ENCODE data around the gene AGO4.
"Not testable (repeated sequence)": the region's sequence is repeated elsewhere in the genome, so short reads cannot be mapped to it uniquely, and the experiment has no call there.

The AGO4 gene

GRCh38 chr1:35809114-35810095 lies 1.6 kb downstream of the AGO4 start:
- H3K27ac ChIP-seq = peak overlapping the region; percentile 40
- DNase-seq (ENCODE audit: low read depth, low spot score) = no peak

- DNase-seq (ENCODE audit: low read depth, low spot score) = peak; percentile 16
- no peak overlapping the region for H3K27ac ChIP-seq
Observed at GRCh38 chr1:35810096-35810881, 2.5 kb downstream of the AGO4 start.

GRCh38 chr1:35812754-35813153 lies 4.9 kb downstream of the AGO4 start:
- DNase-seq (ENCODE audit: low read depth, low spot score); H3K27ac ChIP-seq: not testable (repeated sequence)

- DNase-seq (ENCODE audit: low read depth, low spot score) = no peak
- H3K27ac ChIP-seq = no peak overlapping the region
Observed at GRCh38 chr1:35825255-35825654, 17.4 kb downstream of the AGO4 start.

- DNase-seq (ENCODE audit: low read depth, low spot score) = no peak
- H3K27ac ChIP-seq = no peak overlapping the region
Observed at GRCh38 chr1:35832276-35832905, 24.6 kb downstream of the AGO4 start.

- no peak overlapping the region for H3K27ac ChIP-seq
- DNase-seq (ENCODE audit: low read depth, low spot score) = no peak
Observed at GRCh38 chr1:35833395-35833794, 25.6 kb downstream of the AGO4 start.

GRCh38 chr1:35834218-35834617 lies 26.4 kb downstream of the AGO4 start:
- no peak overlapping the region for H3K27ac ChIP-seq
- no peak for DNase-seq (ENCODE audit: low read depth, low spot score)

GRCh38 chr1:35835398-35835797 lies 27.6 kb downstream of the AGO4 start:
- no peak overlapping the region for H3K27ac ChIP-seq
- peak; percentile 12 for DNase-seq (ENCODE audit: low read depth, low spot score)

GRCh38 chr1:35836734-35837133 lies 28.9 kb downstream of the AGO4 start:
- no peak for DNase-seq (ENCODE audit: low read depth, low spot score)
- no peak overlapping the region for H3K27ac ChIP-seq

GRCh38 chr1:35838693-35839245 lies 31.0 kb downstream of the AGO4 start:
- no peak for DNase-seq (ENCODE audit: low read depth, low spot score)
- H3K27ac ChIP-seq = no peak overlapping the region

- H3K27ac ChIP-seq = no peak overlapping the region
- no peak for DNase-seq (ENCODE audit: low read depth, low spot score)
Observed at GRCh38 chr1:35844826-35845225, 37.0 kb downstream of the AGO4 start.

GRCh38 chr1:35845766-35846165 lies 38.0 kb downstream of the AGO4 start:
- DNase-seq (ENCODE audit: low read depth, low spot score) = no peak
- no peak overlapping the region for H3K27ac ChIP-seq

- no peak overlapping the region for H3K27ac ChIP-seq
- DNase-seq (ENCODE audit: low read depth, low spot score) = no peak
Observed at GRCh38 chr1:35847935-35848565, 40.2 kb downstream of the AGO4 start.

- no peak overlapping the region for H3K27ac ChIP-seq
- no peak for DNase-seq (ENCODE audit: low read depth, low spot score)
Observed at GRCh38 chr1:35850051-35850450, 42.2 kb downstream of the AGO4 start.

- H3K27ac ChIP-seq = no peak overlapping the region
- no peak for DNase-seq (ENCODE audit: low read depth, low spot score)
Observed at GRCh38 chr1:35850716-35851115, 42.9 kb downstream of the AGO4 start.

GRCh38 chr1:35851132-35851869 lies 43.5 kb downstream of the AGO4 start:
- no peak for DNase-seq (ENCODE audit: low read depth, low spot score)
- H3K27ac ChIP-seq = no peak overlapping the region

- DNase-seq (ENCODE audit: low read depth, low spot score) = no peak
- no peak overlapping the region for H3K27ac ChIP-seq
Observed at GRCh38 chr1:35852241-35852640, 44.4 kb downstream of the AGO4 start.

- no peak for DNase-seq (ENCODE audit: low read depth, low spot score)
- H3K27ac ChIP-seq = no peak overlapping the region
Observed at GRCh38 chr1:35854989-35855700, 47.3 kb downstream of the AGO4 start.

- no peak for DNase-seq (ENCODE audit: low read depth, low spot score)
- H3K27ac ChIP-seq = no peak overlapping the region
Observed at GRCh38 chr1:35856964-35857363, 49.1 kb downstream of the AGO4 start.
